GM23338 (cell line): ENCODE measurements around the gene SCN2B. TPM values are rescaled to one million over a fixed set of nuclear protein-coding genes. Genes with fewer than 3 reads are reported as not detected.

ENCODE experiments used
- ATAC-seq: fragments of 200-7000 bp; cut with Tn5 transposase; 3 replicates; pipeline ENCODE4 v1.9.1; 2020
- DNase-seq: peaks from one replicate; pipeline ENCODE4 v3.0.0-alpha.2; 2015; ENCODE audit warnings: low spot score
- H2AFZ ChIP-seq: fragments of 200-600 bp; sonication (generic); 2 replicates; pipeline ENCODE4 v1.8.0; 2016; ENCODE audit warnings: antibody characterized with exemption, mild to moderate bottlenecking, moderate library complexity
- H3F3A ChIP-seq: fragments of 200-600 bp; sonication (generic); replicated peaks from 2 replicates; pipeline ENCODE4 v1.8.0; 2017; ENCODE audit warnings: antibody characterized with exemption, mixed run types, low read depth
- H3K27ac ChIP-seq: fragments of 200-600 bp; sonication (generic); 2 replicates; pipeline ENCODE4 v1.6.1; 2016; ENCODE audit warnings: low read depth
- H3K27me3 ChIP-seq: fragments of 200-600 bp; sonication (generic); 2 replicates; pipeline ENCODE4 v1.8.0; 2016; ENCODE audit warnings: mild to moderate bottlenecking, mixed run types, moderate library complexity; ENCODE audit not compliant: insufficient read depth
- H3K36me3 ChIP-seq: fragments of 200-600 bp; sonication (generic); 2 replicates; pipeline ENCODE4 v1.8.0; 2016; ENCODE audit warnings: mild to moderate bottlenecking; ENCODE audit not compliant: insufficient read depth
- H3K4me1 ChIP-seq: fragments of 200-600 bp; sonication (generic); 2 replicates; pipeline ENCODE4 v1.8.0; 2016; ENCODE audit warnings: mild to moderate bottlenecking, moderate library complexity; ENCODE audit not compliant: insufficient read depth
- H3K4me2 ChIP-seq: fragments of 200-600 bp; sonication (generic); 2 replicates; pipeline ENCODE4 v1.7.1; 2017; ENCODE audit warnings: mixed run types
- H3K4me3 ChIP-seq: fragments of 200-600 bp; sonication (generic); 2 replicates; pipeline ENCODE4 v1.6.1; 2016; ENCODE audit warnings: mixed run types
- H3K79me2 ChIP-seq: fragments of 200-600 bp; sonication (generic); replicated peaks from 2 replicates; pipeline ENCODE4 v1.8.0; 2017; ENCODE audit warnings: mild to moderate bottlenecking; ENCODE audit not compliant: insufficient read depth
- H3K9me2 ChIP-seq: fragments of 200-600 bp; sonication (generic); 2 replicates; pipeline ENCODE4 v1.8.0; 2017; ENCODE audit not compliant: insufficient read depth
- H4K20me1 ChIP-seq: fragments of 200-600 bp; sonication (generic); replicated peaks from 2 replicates; pipeline ENCODE4 v1.8.0; 2017; ENCODE audit warnings: mild to moderate bottlenecking; ENCODE audit not compliant: insufficient read depth
- H3K27ac Mint-ChIP-seq: 2 replicates; pipeline ENCODE4 v1.8.0; 2020; ENCODE audit warnings: inconsistent platforms, mild to moderate bottlenecking, moderate library complexity, mixed read lengths
- H3K27me3 Mint-ChIP-seq: 3 replicates; pipeline ENCODE4 v1.8.0; 2022; ENCODE audit warnings: low read depth, mild to moderate bottlenecking, moderate library complexity, mixed read lengths, inconsistent platforms; ENCODE audit not compliant: insufficient read depth, poor library complexity
- H3K36me3 Mint-ChIP-seq: 3 replicates; pipeline ENCODE4 v1.8.0; 2021; ENCODE audit warnings: low read depth, mild to moderate bottlenecking, inconsistent platforms, moderate library complexity, mixed read lengths
- H3K4me1 Mint-ChIP-seq: 3 replicates; pipeline ENCODE4 v1.8.0; 2020; ENCODE audit warnings: mild to moderate bottlenecking, inconsistent platforms, mixed read lengths
- H3K4me3 Mint-ChIP-seq: 3 replicates; pipeline ENCODE4 v1.8.0; 2021; ENCODE audit warnings: moderate library complexity, mild to moderate bottlenecking, inconsistent platforms, mixed read lengths
- H3K9me3 Mint-ChIP-seq: 3 replicates; pipeline ENCODE4 v1.8.0; 2020; ENCODE audit warnings: moderate library complexity, mild to moderate bottlenecking, inconsistent platforms, mixed read lengths
- CREB1 ChIP-seq: fragments of 250-450 bp; sonication (Bioruptor Pico); IDR thresholded peaks from 2 replicates; pipeline ENCODE4 v1.5.0; 2020; ENCODE audit warnings: low read depth, mild to moderate bottlenecking, moderate library complexity
- EZH2phosphoT487 ChIP-seq: fragments of 200-600 bp; sonication (generic); IDR thresholded peaks from one replicate; pipeline ENCODE4 v1.8.1; 2018; ENCODE audit warnings: antibody characterized with exemption; ENCODE audit not compliant: unreplicated experiment
- JUNB ChIP-seq: IDR thresholded peaks from one replicate; pipeline ENCODE4 v1.6.1; 2016; ENCODE audit warnings: antibody characterized with exemption; ENCODE audit not compliant: unreplicated experiment
- POLR2AphosphoS5 ChIP-seq: IDR thresholded peaks from 2 replicates; pipeline ENCODE4 v1.6.1; 2016; ENCODE audit warnings: antibody characterized with exemption, low read depth
- REST ChIP-seq: IDR thresholded peaks from one replicate; pipeline ENCODE4 v1.6.1; 2018; ENCODE audit warnings: antibody characterized with exemption; ENCODE audit not compliant: unreplicated experiment
- ZNF462 ChIP-seq: fragments of 250-450 bp; sonication (Bioruptor Pico); IDR thresholded peaks from 2 replicates; pipeline ENCODE4 v1.5.0; 2020; ENCODE audit warnings: mild to moderate bottlenecking, moderate library complexity
- polyA plus RNA-seq: library from polyadenylated mRNA; unstranded; fragments of >200 nt; fragmentation: Nextera tagmentation; extraction: Ambion mirVana; gene quantifications from 2 replicates; pipeline ENCODE4 v1.2.1, GENCODE V29; 2016
- total RNA-seq: library from RNA; depleted of rRNA; stranded (reverse); fragments of >200 nt; shearing (Covaris generic); gene quantifications from 2 replicates; pipeline ENCODE4 v1.2.3, GENCODE V29; 2014

The SCN2B gene
- total and polyA plus RNA-seq, 2 experiments from 2014 or later, result 0.03 TPM; not detected in 1

- TF ChIP-seq ZNF462 (CRISPR knock-in tag), result no peak
These were observed 37.3 kb upstream of the SCN2B start (continued) for GRCh38 chr11:118213781-118214180.

GRCh38 chr11:118213201-118213600, 36.8 kb upstream of the SCN2B start:
- no peaks in the 10 kb centered on the region for H3F3A ChIP-seq
- Mint-ChIP-seq H3K27me3 (peaks cover 14% of the 10 kb centered on the region), H3K27ac (no peak overlapping the region), H3K4me3 (no peak overlapping the region; the same call in 2 of the 3 replicates), H3K4me1 (peaks cover 47% of the 10 kb centered on the region), H3K9me3 (no peaks in the 10 kb centered on the region), H3K36me3 (no peaks in the 10 kb centered on the region)
- H3K4me2 ChIP-seq, result peak overlapping the region; percentile 65
- DNase-seq (no peak), ATAC-seq (no peak)
- H3K9me2 ChIP-seq, result peaks cover 4% of the 10 kb centered on the region; the same call in 1 of the 2 replicates
- no peaks in the 10 kb centered on the region for H4K20me1 ChIP-seq
- H3K36me3 ChIP-seq, result no peaks in the 10 kb centered on the region
- no peaks in the 10 kb centered on the region for H3K27me3 ChIP-seq
- H3K79me2 ChIP-seq, result no peaks in the 10 kb centered on the region
- peak overlapping the region; percentile 40; the same call in 1 of the 2 replicates for H3K27ac ChIP-seq
- H3K4me3 ChIP-seq, result no peak overlapping the region
- H3K4me1 ChIP-seq, result peaks cover 48% of the 10 kb centered on the region
- H2AFZ ChIP-seq, result peak overlapping the region; percentile 12; the same call in 1 of the 2 replicates
- no peak for TF ChIP-seq ZNF462 (CRISPR knock-in tag)
- no peak for TF ChIP-seq POLR2AphosphoS5
- no peak for TF ChIP-seq CREB1 (CRISPR knock-in tag)
- TF ChIP-seq REST, result no peak
- no peak for TF ChIP-seq EZH2phosphoT487
- TF ChIP-seq JUNB, result no peak
